ENCODE measurements around the gene GM2A.
"Not testable (repeated sequence)": the region's sequence is repeated elsewhere in the genome, so short reads cannot be mapped to it uniquely, and the experiment has no call there.

The GM2A gene

GRCh38 chr5:151295791-151296477 lies 42.9 kb downstream of the GM2A start:
- no peak for DNase-seq

GRCh38 chr5:151296478-151296830 lies 43.5 kb downstream of the GM2A start:
- no peak for DNase-seq

GRCh38 chr5:151296974-151297373 lies 44.0 kb downstream of the GM2A start:
- DNase-seq, result no peak

GRCh38 chr5:151298063-151298855 lies 45.3 kb downstream of the GM2A start:
- no peak for DNase-seq

- DNase-seq, result no peak
Measured at GRCh38 chr5:151303666-151304065, 50.7 kb downstream of the GM2A start, which contains the start of gene SLC36A3. Gene SLC36A3 (minus strand): TSS chr5:151303766. CDS start chr5:151303354, 412 bp downstream.

- DNase-seq, result not testable (repeated sequence)
Measured at GRCh38 chr5:151309266-151309665, 56.3 kb downstream of the GM2A start.

- DNase-seq, result not testable (repeated sequence)
Measured at GRCh38 chr5:151309821-151310220, 56.8 kb downstream of the GM2A start.

GRCh38 chr5:151310932-151311331 lies 57.9 kb downstream of the GM2A start:
- DNase-seq, result no peak

GRCh38 chr5:151312756-151313324 lies 59.9 kb downstream of the GM2A start:
- DNase-seq, result no peak

- no peak for DNase-seq
Measured at GRCh38 chr5:151313357-151313756, 60.4 kb downstream of the GM2A start.

- peak; percentile 66 for DNase-seq
Measured at GRCh38 chr5:151315998-151316597, 63.1 kb downstream of the GM2A start.

GRCh38 chr5:151317871-151318270 lies 64.9 kb downstream of the GM2A start:
- no peak for DNase-seq

GRCh38 chr5:151318850-151319732 lies 66.1 kb downstream of the GM2A start:
- DNase-seq, result no peak

All from activated naive CD4-positive, alpha-beta T cell treated with Interleukin-2 at 50 U/mL for 16 hours (primary cell).